H1 (cell line): ENCODE results near the gene KRTAP10-4. TPM values are rescaled to one million over a fixed set of nuclear protein-coding genes. Genes with fewer than 3 reads are reported as not detected.

Source experiments
- CTCF ChIA-PET: fragments of 300-600 bp; sonication (Branson Sonifier 250); formaldehyde crosslinking; loops from one replicate; lab custom pipeline; 2021; ENCODE audit not compliant: partially characterized antibody; lab: Charles Lee
- POLR2A ChIA-PET: fragments of 300-600 bp; sonication (Branson Sonifier 250); formaldehyde crosslinking; loops from one replicate; lab custom pipeline; 2021; ENCODE audit warnings: inconsistent platforms; ENCODE audit not compliant: partially characterized antibody; lab: Charles Lee
- DNase-seq, 2 experiments: peaks; one replicate each; pipeline versions ENCODE4 v3.0.0 to v3.0.0-alpha.2; 2010 to 2022; ENCODE audit warnings: low spot score in 2 of 2, low read depth in 1 of 2, mixed read lengths in 1 of 2
- FAIRE-seq: peaks from 2 replicates; lab custom pipeline; 2011; peaks lifted over from hg19 to GRCh38; lab: Jason Lieb, UNC
- H2AFZ ChIP-seq: 2 replicates; pipeline ENCODE4 v1.8.1; 2012; ENCODE audit warnings: low read length, inconsistent platforms
- H2AK5ac ChIP-seq: 2 replicates; pipeline ENCODE4 v1.6.1; 2013; ENCODE audit warnings: low read depth, low read length
- H2BK120ac ChIP-seq: replicated peaks from 2 replicates; pipeline ENCODE3; 2013; ENCODE audit warnings: low read depth, low read length, inconsistent platforms
- H2BK12ac ChIP-seq: 2 replicates; pipeline ENCODE4 v1.6.1; 2013; ENCODE audit warnings: low read depth, low read length
- H2BK15ac ChIP-seq: 2 replicates; pipeline ENCODE4 v1.6.1; 2013; ENCODE audit warnings: low read length
- H2BK20ac ChIP-seq: 2 replicates; pipeline ENCODE4 v1.6.1; 2013; ENCODE audit warnings: low read length
- H2BK5ac ChIP-seq: 2 replicates; pipeline ENCODE4 v1.6.1; 2013; ENCODE audit warnings: low read depth, low read length
- H3K14ac ChIP-seq: 2 replicates; pipeline ENCODE4 v1.6.1; 2013; ENCODE audit warnings: inconsistent platforms; ENCODE audit not compliant: insufficient read length
- H3K18ac ChIP-seq: 2 replicates; pipeline ENCODE4 v1.6.1; 2013; ENCODE audit warnings: low read length; ENCODE audit errors: extremely low read depth
- H3K23ac ChIP-seq: 2 replicates; pipeline ENCODE4 v1.6.1; 2013; ENCODE audit warnings: inconsistent platforms; ENCODE audit not compliant: insufficient read length
- H3K23me2 ChIP-seq: 2 replicates; pipeline ENCODE4 v1.6.1; 2013; ENCODE audit warnings: low read depth, low read length
- H3K27ac ChIP-seq: 2 replicates; pipeline ENCODE4 v1.6.1; 2011; ENCODE audit warnings: low read depth, low read length, inconsistent platforms
- H3K27me3 ChIP-seq, 4 experiments: replicated peaks in 1 of 4; 1 replicate in 1 of 4; 2 replicates in 3 of 4; pipeline versions ENCODE4 v1.6.1 to v1.8.1; 2011 to 2013; ENCODE audit warnings: low read length in 3 of 4, mild to moderate bottlenecking in 3 of 4, inconsistent platforms in 2 of 4, mixed read lengths in 2 of 4, moderate library complexity in 1 of 4; ENCODE audit not compliant: control insufficient read depth in 3 of 4, insufficient read depth in 3 of 4; ENCODE audit errors: extremely low read depth in 1 of 4
- H3K36me3 ChIP-seq, 4 experiments: 2 replicates each; pipeline versions ENCODE4 v1.6.1 to v1.8.1; 2011 to 2013; ENCODE audit warnings: mild to moderate bottlenecking in 4 of 4, low read length in 3 of 4, moderate library complexity in 2 of 4, control low read depth in 1 of 4, inconsistent platforms in 1 of 4; ENCODE audit not compliant: insufficient read depth in 4 of 4, control insufficient read depth in 2 of 4
- H3K4ac ChIP-seq: replicated peaks from 2 replicates; pipeline ENCODE3; 2013; ENCODE audit warnings: low read length, low read depth, mixed read lengths, inconsistent platforms; ENCODE audit not compliant: insufficient read length
- H3K4me1 ChIP-seq, 4 experiments: replicated peaks in 1 of 4; 1 replicate in 1 of 4; 2 replicates in 3 of 4; pipeline versions ENCODE4 v1.6.1 to v1.8.1; 2011 to 2013; ENCODE audit warnings: low read length in 3 of 4, inconsistent platforms in 2 of 4, mixed read lengths in 1 of 4; ENCODE audit not compliant: insufficient read depth in 4 of 4, control insufficient read depth in 3 of 4
- H3K4me2 ChIP-seq, 2 experiments: 2 replicates each; pipeline versions ENCODE4 v1.6.1 to v1.8.1; 2011 to 2013; ENCODE audit warnings: low read depth in 2 of 2, low read length in 2 of 2, control low read depth in 1 of 2, inconsistent platforms in 1 of 2, mild to moderate bottlenecking in 1 of 2; ENCODE audit not compliant: insufficient read depth in 1 of 2
- H3K4me3 ChIP-seq, 4 experiments: fragments of 200-600, 300-600 bp in 1 of 4; sonication (generic), shearing (Covaris generic), sonication (Bioruptor Twin) in 1 of 4; 2 replicates each; pipeline versions ENCODE4 v1.5.1 to v1.8.1; 2011 to 2016; ENCODE audit warnings: low read length in 4 of 4, low read depth in 3 of 4, control low read depth in 2 of 4, inconsistent platforms in 2 of 4, mild to moderate bottlenecking in 2 of 4, mixed read lengths in 1 of 4, moderate library complexity in 1 of 4; ENCODE audit not compliant: insufficient read depth in 2 of 4; ENCODE audit errors: extremely low read depth in 1 of 4
- H3K56ac ChIP-seq: replicated peaks from 2 replicates; pipeline ENCODE3; 2013; ENCODE audit warnings: low read depth, mild to moderate bottlenecking, mixed read lengths, low read length, inconsistent platforms; ENCODE audit not compliant: insufficient read length
- H3K79me1 ChIP-seq: 2 replicates; pipeline ENCODE4 v1.6.1; 2013; ENCODE audit warnings: low read depth, low read length, control low read depth
- H3K79me2 ChIP-seq, 2 experiments: 2 replicates each; pipeline versions ENCODE4 v1.6.1 to v1.8.1; 2012 to 2013; ENCODE audit warnings: low read length in 2 of 2, mild to moderate bottlenecking in 2 of 2, inconsistent platforms in 1 of 2; ENCODE audit not compliant: insufficient read depth in 2 of 2, control insufficient read depth in 1 of 2
- H3K9ac ChIP-seq, 4 experiments: replicated peaks in 1 of 4; 1 replicate in 1 of 4; 2 replicates in 3 of 4; pipeline versions ENCODE4 v1.6.1 to v1.8.1; 2011 to 2013; ENCODE audit warnings: low read depth in 3 of 4, low read length in 3 of 4, control low read depth in 2 of 4, mild to moderate bottlenecking in 2 of 4, moderate library complexity in 2 of 4, inconsistent platforms in 1 of 4; ENCODE audit errors: extremely low read depth in 1 of 4
- H3K9me3 ChIP-seq, 2 experiments: 2 replicates each; pipeline versions ENCODE4 v1.6.1 to v1.8.1; 2012 to 2013; ENCODE audit warnings: mild to moderate bottlenecking in 2 of 2, moderate library complexity in 2 of 2, control low read depth in 1 of 2, inconsistent platforms in 1 of 2, low read depth in 1 of 2, low read length in 1 of 2, mixed read lengths in 1 of 2; ENCODE audit not compliant: insufficient read depth in 2 of 2
- H4K20me1 ChIP-seq, 2 experiments: replicated peaks in 1 of 2; 2 replicates each; pipeline versions ENCODE3 to v1.8.1; 2011 to 2013; ENCODE audit warnings: inconsistent platforms in 2 of 2, low read length in 2 of 2, mild to moderate bottlenecking in 1 of 2; ENCODE audit not compliant: insufficient read depth in 2 of 2, control insufficient read depth in 1 of 2
- H4K5ac ChIP-seq: 2 replicates; pipeline ENCODE4 v1.6.1; 2013; ENCODE audit warnings: low read length, low read depth, mixed read lengths, inconsistent platforms; ENCODE audit not compliant: insufficient read length
- H4K8ac ChIP-seq: 2 replicates; pipeline ENCODE4 v1.8.0; 2013; ENCODE audit warnings: mild to moderate bottlenecking, moderate library complexity, low read length, inconsistent platforms; ENCODE audit not compliant: insufficient read depth; ENCODE audit errors: extremely low read depth
- H4K91ac ChIP-seq: replicated peaks from 2 replicates; pipeline ENCODE3; 2013; ENCODE audit warnings: low read length, mixed read lengths, inconsistent platforms; ENCODE audit not compliant: insufficient read length
- EGR1 ChIP-seq: IDR thresholded peaks from 2 replicates; pipeline ENCODE4 v1.6.1; 2011; ENCODE audit warnings: low read depth, low read length, borderline replicate concordance
- JUN ChIP-seq: IDR thresholded peaks from 2 replicates; pipeline ENCODE4 v1.6.1; 2011; ENCODE audit warnings: low read depth, mild to moderate bottlenecking, improper control_type of control experiment, low read length
- WGBS, 2 experiments: shearing (Covaris generic) in 1 of 2; methylation state at CpG; one replicate each; pipeline versions ENCODE4 v1.1.6 to v1.1.7; 2013 to 2015; ENCODE audit warnings: low lambda C conversion rate in 2 of 2, mixed read lengths in 2 of 2, inconsistent platforms in 1 of 2, low coverage in 1 of 2, missing lambda C conversion rate in 1 of 2; ENCODE audit not compliant: insufficient replicate concordance in 2 of 2, insufficient coverage in 1 of 2, insufficient read length in 1 of 2; ENCODE audit errors: extremely low coverage in 1 of 2, missing lambda C conversion rate in 1 of 2; 5-methylcytosine and 5-hydroxymethylcytosine counted together
- polyA plus RNA-seq, 7 experiments: library from polyadenylated mRNA; depleted of rRNA in 3 of 7; stranded (reverse) in 5 of 7; unstranded in 2 of 7; fragments of >200 nt in 5 of 7; fragments of 200-250 nt in 2 of 7; gene quantifications; 1 replicate in 5 of 7; 2 replicates in 1 of 7; 4 replicates in 1 of 7; pipeline versions ENCODE4 v1.2.1 to v1.2.3, GENCODE V29; 2011 to 2013; ENCODE audit warnings: missing spikeins in 2 of 7, mixed read lengths in 2 of 7
- total RNA-seq: library from RNA; stranded (reverse); fragmentation: NEBNext Ultra II Directional; extraction: Animal tissue kit (Norgen Biotek cat#: 25700); gene quantifications from 2 replicates; pipeline ENCODE4 v1.2.1, GENCODE V29; 2021

The KRTAP10-4 gene
- total and polyA plus RNA-seq, 2 of the 8 experiments (the other 6 are each of a cell fraction or from before 2014, with no cell fraction given), result not detected

DNA sequence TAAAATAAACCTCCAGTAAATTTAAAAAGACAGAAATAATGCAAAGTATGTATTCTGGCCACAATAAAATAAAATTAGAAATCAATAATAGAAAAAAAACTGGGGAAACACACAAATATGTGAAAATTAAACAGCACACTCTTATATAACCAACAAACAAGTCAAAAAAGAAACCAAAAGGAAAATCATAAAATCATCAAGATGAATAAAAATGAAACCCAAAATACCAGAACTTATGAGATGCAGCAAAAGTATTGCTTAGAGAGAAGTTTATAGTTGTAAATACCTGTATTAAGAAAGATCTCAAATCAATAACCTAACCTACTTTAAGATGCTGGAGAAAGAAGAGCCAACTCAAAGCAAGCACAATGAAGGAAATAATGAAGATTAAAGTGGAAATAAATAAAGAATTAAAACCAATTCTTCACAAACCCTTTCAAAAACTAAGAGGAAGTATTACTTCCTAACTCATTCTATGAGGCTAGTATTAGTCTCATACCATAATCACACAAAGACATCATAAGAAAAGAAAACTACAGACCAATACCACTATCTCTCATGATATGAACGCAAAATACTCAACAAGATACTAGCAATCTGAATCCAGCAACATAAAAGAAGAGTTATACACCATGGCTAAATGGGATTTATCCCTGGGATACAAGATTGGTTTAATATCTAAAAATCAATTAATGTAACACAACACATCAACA is 8.5 kb upstream of the KRTAP10-4 start:
- no peak overlapping the region for H2AFZ ChIP-seq
- H3K4me3 ChIP-seq, result no peak overlapping the region
- H3K23me2 ChIP-seq, result no peaks in the 10 kb centered on the region
- FAIRE-seq, result no peak
- H3K14ac ChIP-seq, result no peak overlapping the region
- H3K4ac ChIP-seq, result no peak overlapping the region
- no peak overlapping the region for H3K18ac ChIP-seq
- no peak overlapping the region for H2BK12ac ChIP-seq
- no peak overlapping the region for H4K5ac ChIP-seq
- no peaks in the 10 kb centered on the region for H3K36me3 ChIP-seq
- no peaks in the 10 kb centered on the region for H3K27me3 ChIP-seq
- H3K27ac ChIP-seq, result no peak overlapping the region
- H4K91ac ChIP-seq, result no peak overlapping the region
- WGBS, 2 experiments, result 41% methylated on average over 1 of the region's 1 CpG; no CpG with 5 or more reads in 1 of the 2 experiments
- ChIA-PET POLR2A (no interaction called here), CTCF (no interaction called here)
- no peak overlapping the region for H2AK5ac ChIP-seq
- H2BK5ac ChIP-seq, result no peak overlapping the region
- no peak overlapping the region for H3K56ac ChIP-seq
- H3K23ac ChIP-seq, result no peak overlapping the region
- TF ChIP-seq EGR1 (no peak), JUN (no peak)
- no peaks in the 10 kb centered on the region for H4K20me1 ChIP-seq
- no peak overlapping the region for H3K4me2 ChIP-seq
- no peak overlapping the region for H4K8ac ChIP-seq
- no peak overlapping the region for H2BK15ac ChIP-seq
- H2BK120ac ChIP-seq, result no peak overlapping the region
- H3K4me1 ChIP-seq, result peaks cover 0 to 3% (median 0%) of the 10 kb centered on the region in 4 experiments; a peak in 1 of 7 replicates
- DNase-seq, result no peak
- H3K79me1 ChIP-seq, result no peaks in the 10 kb centered on the region
- H3K9me3 ChIP-seq, result no peaks in the 10 kb centered on the region
- H3K79me2 ChIP-seq, result no peaks in the 10 kb centered on the region
- no peak overlapping the region for H3K9ac ChIP-seq
- H2BK20ac ChIP-seq, result no peak overlapping the region
